Endothelial cell of umbilical vein (primary cell): Measurements from ENCODE around the gene OR13F1. TPM values are rescaled to one million over a fixed set of nuclear protein-coding genes. Genes with fewer than 3 reads are reported as not detected.

Source experiments
- BruUV-seq: library from RNA; stranded (reverse); fragments of 400-500 nt; replicated peaks from 2 replicates; lab custom pipeline; 2021; lab: Mats Ljungman, UMichigan
- CTCF ChIA-PET: fragments of 300-600, 350-600 bp; sonication (Branson Sonifier 250); formaldehyde crosslinking; loops from one replicate; lab custom pipeline; 2021; ENCODE audit warnings: antibody characterized with exemption, inconsistent platforms; lab: Charles Lee
- POLR2A ChIA-PET: fragments of 300-600, 350-600 bp; sonication (Branson Sonifier 250); formaldehyde crosslinking; loops from one replicate; lab custom pipeline; 2021; ENCODE audit warnings: antibody characterized with exemption, inconsistent platforms; lab: Charles Lee
- DNase-seq: peaks from one replicate; pipeline ENCODE4 v3.0.0-alpha.2; 2011; ENCODE audit warnings: low read depth, low spot score
- FAIRE-seq: peaks from 2 replicates; lab custom pipeline; 2011; peaks lifted over from hg19 to GRCh38; lab: Jason Lieb, UNC
- H2AFZ ChIP-seq: 2 replicates; pipeline ENCODE4 v1.6.0; 2012; ENCODE audit warnings: low read depth, low read length, control low read depth, inconsistent platforms
- H3K27ac ChIP-seq: 2 replicates; pipeline ENCODE4 v1.5.1; 2011; ENCODE audit warnings: low read depth, mild to moderate bottlenecking, control low read depth, low read length, moderate library complexity; ENCODE audit not compliant: insufficient read depth
- H3K27me3 ChIP-seq, 2 experiments: 2 replicates each; pipeline versions ENCODE4 v1.6.0 to v1.6.1; 2011; ENCODE audit warnings: low read length in 2 of 2, mixed read lengths in 1 of 2; ENCODE audit not compliant: control insufficient read depth in 2 of 2, insufficient read depth in 2 of 2
- H3K36me3 ChIP-seq, 2 experiments: 2 replicates in 1 of 2; 3 replicates in 1 of 2; pipeline ENCODE4 v1.5.1; 2011; ENCODE audit warnings: low read length in 2 of 2, mild to moderate bottlenecking in 1 of 2, moderate library complexity in 1 of 2; ENCODE audit not compliant: control insufficient read depth in 2 of 2, insufficient read depth in 2 of 2; ENCODE audit errors: extremely low read depth in 1 of 2
- H3K4me1 ChIP-seq: 3 replicates; pipeline ENCODE4 v1.5.1; 2011; ENCODE audit warnings: mild to moderate bottlenecking, low read length; ENCODE audit not compliant: control insufficient read depth, insufficient read depth; ENCODE audit errors: extremely low read depth
- H3K4me2 ChIP-seq: 2 replicates; pipeline ENCODE4 v1.6.1; 2011; ENCODE audit warnings: low read length, control low read depth, mixed read lengths; ENCODE audit not compliant: insufficient read depth
- H3K4me3 ChIP-seq, 3 experiments: fragments of 200-600 bp in 1 of 3; sonication (generic), shearing (Covaris generic) in 1 of 3; replicated peaks in 1 of 3; 2 replicates each; pipeline ENCODE4 v1.5.1; 2011 to 2016; ENCODE audit warnings: control low read depth in 3 of 3, low read length in 3 of 3, mild to moderate bottlenecking in 2 of 3, inconsistent platforms in 1 of 3, low read depth in 1 of 3, moderate library complexity in 1 of 3; ENCODE audit not compliant: insufficient read depth in 1 of 3
- H3K79me2 ChIP-seq: 2 replicates; pipeline ENCODE4 v1.6.0; 2012; ENCODE audit warnings: low read length, inconsistent platforms; ENCODE audit not compliant: control insufficient read depth, insufficient read depth
- H3K9ac ChIP-seq: replicated peaks from 2 replicates; pipeline ENCODE3; 2011; ENCODE audit warnings: low read length, control low read depth; ENCODE audit not compliant: insufficient read depth; ENCODE audit errors: extremely low read depth
- H3K9me1 ChIP-seq: replicated peaks from 3 replicates; pipeline ENCODE4 v1.6.0; 2011; ENCODE audit warnings: mild to moderate bottlenecking, low read length; ENCODE audit not compliant: control insufficient read depth, insufficient read depth; ENCODE audit errors: extremely low read depth
- H3K9me3 ChIP-seq: replicated peaks from 2 replicates; pipeline ENCODE4 v1.5.1; 2012; ENCODE audit warnings: low read length, inconsistent platforms; ENCODE audit not compliant: control insufficient read depth, insufficient read depth
- H4K20me1 ChIP-seq: replicated peaks from 2 replicates; pipeline ENCODE3; 2011; ENCODE audit warnings: mild to moderate bottlenecking, low read length; ENCODE audit not compliant: control insufficient read depth, insufficient read depth; ENCODE audit errors: extremely low read depth
- CTCF ChIP-seq, 2 donors: IDR thresholded peaks; 1 replicate in 1 of 2; 2 replicates in 1 of 2; pipeline ENCODE4 v1.5.1; 2011; ENCODE audit warnings: low read length in 2 of 2, mild to moderate bottlenecking in 2 of 2, moderate library complexity in 2 of 2, control low read depth in 1 of 2, inconsistent platforms in 1 of 2, low read depth in 1 of 2; ENCODE audit not compliant: insufficient read depth in 1 of 2; ENCODE audit errors: extremely low read depth in 1 of 2
- EZH2 ChIP-seq: IDR thresholded peaks from 2 replicates; pipeline ENCODE4 v1.6.1; 2012; ENCODE audit warnings: borderline replicate concordance, low read depth, mild to moderate bottlenecking, moderate library complexity, low read length, inconsistent platforms; ENCODE audit not compliant: severe bottlenecking
- FOS ChIP-seq: IDR thresholded peaks from 2 replicates; pipeline ENCODE4 v1.6.1; 2011; ENCODE audit warnings: mild to moderate bottlenecking, low read length, moderate library complexity, borderline replicate concordance; ENCODE audit not compliant: insufficient read depth
- GATA2 ChIP-seq: IDR thresholded peaks from 2 replicates; pipeline ENCODE4 v1.7.0; 2011; ENCODE audit warnings: low read depth, mild to moderate bottlenecking, moderate library complexity, mixed read lengths, low read length; ENCODE audit not compliant: insufficient read length, insufficient read depth
- JUN ChIP-seq: IDR thresholded peaks from 2 replicates; pipeline ENCODE4 v1.6.1; 2011; ENCODE audit warnings: borderline replicate concordance, low read depth; ENCODE audit not compliant: insufficient read length, insufficient read depth
- MAX ChIP-seq: IDR thresholded peaks from 2 replicates; pipeline ENCODE4 v1.6.1; 2011; ENCODE audit not compliant: insufficient read depth, insufficient read length
- MYC ChIP-seq: IDR thresholded peaks from one replicate; pipeline ENCODE4 v1.6.1; 2011; ENCODE audit warnings: mild to moderate bottlenecking, low read depth, low read length
- POLR2A ChIP-seq: IDR thresholded peaks from 2 replicates; pipeline ENCODE4 v1.6.1; 2012; ENCODE audit warnings: low read depth, mild to moderate bottlenecking, control low read depth, low read length
- POLR2AphosphoS5 ChIP-seq: IDR thresholded peaks from 2 replicates; pipeline ENCODE4 v1.6.1; 2012; ENCODE audit warnings: low read depth, mild to moderate bottlenecking, control low read depth, low read length, moderate library complexity; ENCODE audit not compliant: insufficient read depth
- dilution Hi-C: fragments of 300-500 bp; cut with MboI; formaldehyde crosslinking; loops from one replicate; pipeline ENCODE4 v1.15.0; 2019; ENCODE audit warnings: low sequenced_read_pairs; ENCODE audit not compliant: extremely low pct_ligation_motif_present
- intact Hi-C: fragments of 100-400 bp; cut with micrococcal nuclease; formaldehyde crosslinking; loops from one replicate; pipeline ENCODE4 v1.10.0; 2022
- polyA plus RNA-seq, 4 experiments: library from polyadenylated mRNA; depleted of rRNA in 3 of 4; stranded (reverse) in 3 of 4; unstranded in 1 of 4; fragments of >200 nt; gene quantifications; 2 replicates each; pipeline versions ENCODE4 v1.2.1 to v1.2.3, GENCODE V29; 2011 to 2012; ENCODE audit warnings: missing spikeins in 1 of 4
- total RNA-seq: library from RNA; stranded (reverse); gene quantifications from 2 replicates; pipeline ENCODE4 v1.2.3, GENCODE V29; 2021

OR13F1 gene
- total and polyA plus RNA-seq, 2 donors (not counting 3 experiments of a cell fraction or from before 2014, with no cell fraction given) = not detected

- Histone ChIP-seq H3K9me3 (peaks cover 2% of the 10 kb centered on the region), H3K9ac (no peak overlapping the region), H3K4me3 (no peak overlapping the region), H3K4me2 (no peak overlapping the region), H3K4me1 (no peaks in the 10 kb centered on the region), H3K27me3 (no peaks in the 10 kb centered on the region), H3K9me1 (no peaks in the 10 kb centered on the region), H2AFZ (no peak overlapping the region), H3K79me2 (no peaks in the 10 kb centered on the region), H3K36me3 (no peaks in the 10 kb centered on the region), H3K27ac (no peak overlapping the region), H4K20me1 (no peaks in the 10 kb centered on the region)
- intact Hi-C loops = no loop called here
- no TSS peak for BruUV-seq
- ChIA-PET POLR2A (no interaction called here), CTCF (no interaction called here)
- TF ChIP-seq EZH2 (no peak), POLR2A (no peak), MYC (no peak), JUN (no peak), FOS (no peak), POLR2AphosphoS5 (no peak), MAX (no peak), GATA2 (no peak), CTCF (IDR thresholded peaks at IDR 0.05; ENCODE audit: extremely low read depth in 1 of 2, insufficient read depth in 1 of 2, low read depth in 1 of 2, low read length in 2 of 2) (no peak)
- DNase-seq (no peak), FAIRE-seq (no peak)
- dilution Hi-C loops = no loop called here
These were observed 47.2 kb upstream of the OR13F1 start for GRCh38 chr9:104456831-104457230.
